ENCODE measurements around the gene PPP3CA.

GRCh38 chr4:101208171-101208570 lies 139.2 kb downstream of the PPP3CA start:
- no peak for TF ChIP-seq POLR2A (IDR thresholded peaks at IDR 0.05)
- TF ChIP-seq CTCF (IDR thresholded peaks at IDR 0.05), result no peak

Measured in right lobe of liver (tissue), 4 donors.